Muscle layer of colon (tissue), 2 donors: ENCODE measurements around the gene EVA1C.
"Not testable (repeated sequence)": the region's sequence is repeated elsewhere in the genome, so short reads cannot be mapped to it uniquely, and the experiment has no call there.

Experiments
- H3K27ac ChIP-seq: one replicate; pipeline ENCODE4 v1.7.0; 2013; ENCODE audit warnings: low read depth, mild to moderate bottlenecking, low read length, moderate library complexity
- H3K27me3 ChIP-seq, 2 donors: one replicate each; pipeline ENCODE4 v1.7.0; 2013; ENCODE audit warnings: low read length in 2 of 2, mild to moderate bottlenecking in 2 of 2; ENCODE audit not compliant: insufficient read depth in 2 of 2, control insufficient read depth in 1 of 2
- H3K36me3 ChIP-seq: one replicate; pipeline ENCODE4 v1.7.0; 2013; ENCODE audit warnings: mild to moderate bottlenecking, low read length; ENCODE audit not compliant: insufficient read depth
- H3K4me1 ChIP-seq: one replicate; pipeline ENCODE4 v1.7.0; 2013; ENCODE audit warnings: mild to moderate bottlenecking, low read length; ENCODE audit not compliant: insufficient read depth
- H3K4me3 ChIP-seq, 2 donors: one replicate each; pipeline ENCODE4 v1.7.0; 2013; ENCODE audit warnings: low read length in 2 of 2, low read depth in 1 of 2, mild to moderate bottlenecking in 1 of 2, moderate library complexity in 1 of 2
- H3K9ac ChIP-seq: one replicate; pipeline ENCODE4 v1.7.0; 2013; ENCODE audit warnings: low read length
- H3K9me3 ChIP-seq: one replicate; pipeline ENCODE4 v1.7.0; 2013; ENCODE audit warnings: mild to moderate bottlenecking, low read length
- donor health status: abdominal sarcoma.
- donor health status: Adenocarcinoma of cecum.

The EVA1C gene

DNA sequence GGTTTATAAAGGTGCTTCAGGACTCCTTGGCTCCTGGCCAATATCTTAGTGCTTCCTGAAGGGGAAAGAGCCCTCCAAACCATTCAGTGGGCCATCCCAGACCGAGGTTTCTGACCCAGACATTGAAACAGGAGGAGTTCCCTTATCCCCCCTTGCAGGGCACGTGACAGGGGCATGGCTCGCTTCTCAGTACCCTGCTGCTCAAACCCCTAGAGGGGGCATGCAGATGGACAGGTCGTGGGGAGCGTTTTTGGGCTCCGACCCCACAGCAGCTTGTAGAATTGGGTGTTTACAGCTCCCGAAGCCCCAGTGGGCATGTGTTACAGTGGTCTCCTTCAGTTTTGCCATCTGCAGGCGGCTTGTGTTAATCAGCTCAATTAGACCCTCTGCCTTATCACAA, 39.7 kb downstream of the EVA1C start:
- H3K9ac ChIP-seq, H3K27me3 ChIP-seq, H3K4me3 ChIP-seq, H3K9me3 ChIP-seq, H3K27ac ChIP-seq, H3K36me3 ChIP-seq: not testable (repeated sequence)
- peaks cover 12% of the 10 kb centered on the region for H3K4me1 ChIP-seq

DNA sequence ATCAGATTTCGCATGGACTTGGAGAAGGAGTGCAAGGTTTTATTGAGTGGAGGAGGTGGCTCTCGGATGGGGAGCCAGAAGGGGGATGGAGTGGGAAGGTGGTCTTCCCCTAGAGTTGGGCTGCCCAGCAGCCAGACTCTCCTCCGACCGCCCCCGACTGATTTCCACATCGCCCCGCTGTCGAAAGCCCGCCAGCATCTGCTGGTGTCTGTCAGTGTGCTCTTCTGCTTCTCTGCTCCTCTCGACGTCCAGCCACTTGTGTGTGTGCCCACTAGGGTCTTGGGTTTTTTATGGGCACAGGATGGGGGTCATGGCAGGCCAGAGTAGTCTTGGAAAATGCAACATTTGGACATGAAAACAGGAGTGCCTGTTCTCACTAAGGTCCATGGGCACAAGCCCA, 40.1 kb downstream of the EVA1C start:
- Histone ChIP-seq H3K9me3 (no peaks in the 10 kb centered on the region), H3K36me3 (no peaks in the 10 kb centered on the region), H3K27me3 (no peaks in the 10 kb centered on the region), H3K4me3 (no peak overlapping the region), H3K4me1 (peaks cover 16% of the 10 kb centered on the region), H3K27ac (no peak overlapping the region), H3K9ac (no peak overlapping the region)

DNA sequence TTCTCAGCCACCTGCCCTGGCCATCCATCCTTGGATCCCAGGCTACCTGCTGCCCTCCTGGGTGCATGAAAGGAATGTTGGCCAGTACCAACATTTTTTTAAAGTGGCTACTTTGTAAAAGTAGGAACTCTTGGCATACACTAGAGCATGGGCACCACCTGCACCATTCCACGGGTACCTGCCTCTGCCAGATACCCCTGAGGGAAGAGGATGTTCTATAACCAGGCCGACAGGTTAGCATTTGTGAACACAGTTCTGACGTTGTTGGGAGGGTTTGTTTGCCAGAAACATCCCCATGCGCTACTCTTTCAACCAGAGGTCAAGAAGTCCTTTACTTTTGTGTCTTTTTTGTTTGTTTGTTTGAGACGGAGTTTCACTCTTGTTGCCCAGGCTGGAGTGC, 43.0 kb downstream of the EVA1C start:
- Histone ChIP-seq H3K9ac (no peak overlapping the region), H3K36me3 (no peaks in the 10 kb centered on the region), H3K4me1 (peaks cover 20% of the 10 kb centered on the region), H3K4me3 (no peak overlapping the region), H3K9me3 (no peaks in the 10 kb centered on the region), H3K27ac (no peak overlapping the region), H3K27me3 (no peaks in the 10 kb centered on the region)

DNA sequence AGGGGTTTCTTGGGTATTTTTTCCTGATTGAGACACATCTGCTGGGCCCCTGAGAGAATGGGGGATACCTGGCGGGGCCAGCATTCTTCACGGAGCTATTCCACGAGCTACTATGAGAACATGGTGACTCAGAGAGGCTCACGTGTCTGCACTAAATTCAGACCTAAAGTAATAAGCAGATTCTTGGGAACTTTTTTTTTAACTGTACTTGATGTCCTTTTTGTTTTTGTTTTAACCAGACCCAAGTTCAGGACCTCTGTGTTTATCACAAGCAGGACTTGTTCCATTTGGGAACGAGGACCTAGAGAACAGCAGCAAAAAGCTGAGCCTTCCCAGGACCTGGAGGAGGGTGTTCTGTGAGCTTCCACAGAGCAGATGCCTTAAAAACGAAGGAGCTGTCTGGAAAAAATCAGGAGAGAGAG, 44.0 kb downstream of the EVA1C start:
- H3K9me3 ChIP-seq = no peaks in the 10 kb centered on the region
- no peak overlapping the region for H3K9ac ChIP-seq
- peaks cover 8% of the 10 kb centered on the region for H3K36me3 ChIP-seq
- no peak overlapping the region for H3K4me3 ChIP-seq
- no peaks in the 10 kb centered on the region for H3K27me3 ChIP-seq
- H3K4me1 ChIP-seq = peaks cover 20% of the 10 kb centered on the region
- H3K27ac ChIP-seq = no peak overlapping the region

DNA sequence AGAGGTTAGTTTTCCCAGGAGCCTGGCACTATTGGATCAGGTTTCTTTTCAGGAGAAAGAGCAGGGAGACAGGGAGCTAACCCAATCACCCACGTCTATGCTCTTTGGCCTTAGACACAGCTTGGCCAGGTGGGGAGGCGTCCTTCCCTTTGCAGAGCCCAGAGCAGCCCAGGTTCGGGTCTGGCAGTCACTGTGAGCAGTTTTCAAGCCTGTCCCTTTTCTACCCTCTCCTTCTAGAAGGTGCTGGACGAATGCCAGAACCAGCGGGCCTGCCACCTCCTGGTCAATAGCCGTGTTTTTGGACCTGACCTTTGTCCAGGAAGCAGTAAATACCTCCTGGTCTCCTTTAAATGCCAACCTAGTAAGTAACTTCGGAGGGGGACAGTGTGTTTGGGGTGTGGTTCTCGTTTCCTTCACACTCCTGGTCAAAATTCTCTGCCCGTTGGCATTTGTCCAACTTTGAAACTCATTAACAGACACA, 44.9 kb downstream of the EVA1C start:
- Histone ChIP-seq H3K9me3 (no peaks in the 10 kb centered on the region), H3K9ac (no peak overlapping the region), H3K4me3 (no peak overlapping the region), H3K27me3 (no peaks in the 10 kb centered on the region), H3K4me1 (peaks cover 20% of the 10 kb centered on the region), H3K27ac (peak overlapping the region; percentile 63), H3K36me3 (peaks cover 13% of the 10 kb centered on the region)

DNA sequence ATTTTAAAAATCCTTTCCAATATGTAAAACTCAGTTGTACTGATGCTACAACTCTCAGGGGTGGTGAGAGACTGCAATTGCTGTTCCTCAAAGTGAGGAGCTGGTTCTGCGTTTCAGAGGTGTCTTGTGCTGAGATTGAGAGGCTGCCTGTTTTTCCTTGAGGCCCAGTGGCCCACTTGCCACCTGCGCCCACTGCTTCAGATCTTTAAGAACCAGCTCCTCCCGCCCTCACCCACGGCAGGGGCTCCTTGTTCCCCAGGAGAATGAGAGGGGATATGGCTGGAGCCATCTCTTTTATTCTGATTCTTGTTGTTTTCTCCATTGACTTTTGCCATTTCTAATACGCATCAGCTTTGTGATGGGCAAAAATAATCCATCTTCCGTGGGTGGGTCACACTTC, 45.5 kb downstream of the EVA1C start:
- Histone ChIP-seq H3K27ac (no peak overlapping the region), H3K4me1 (peaks cover 20% of the 10 kb centered on the region), H3K4me3 (no peak overlapping the region), H3K9me3 (no peaks in the 10 kb centered on the region), H3K9ac (no peak overlapping the region), H3K36me3 (peaks cover 13% of the 10 kb centered on the region), H3K27me3 (no peaks in the 10 kb centered on the region)

DNA sequence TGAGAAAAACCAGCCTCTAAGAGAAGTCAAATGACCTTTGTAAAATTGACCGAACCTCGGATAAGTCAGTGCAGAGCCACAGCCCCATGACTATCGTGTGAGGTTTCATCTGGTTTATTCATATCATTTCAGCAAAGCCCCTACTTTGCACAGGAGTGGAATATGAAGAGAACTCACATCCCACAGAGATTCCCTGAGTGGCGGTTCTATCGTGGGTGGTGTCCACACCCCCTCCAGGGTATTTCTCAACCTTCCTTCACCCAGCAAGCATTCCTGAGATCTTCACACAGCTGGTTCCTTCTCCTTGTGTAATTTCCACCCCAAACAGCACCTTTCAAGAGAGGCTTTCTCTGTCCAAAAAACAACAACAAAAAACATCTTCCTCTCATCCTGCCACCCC, 47.5 kb downstream of the EVA1C start:
- Histone ChIP-seq H3K36me3 (peaks cover 13% of the 10 kb centered on the region), H3K9ac (no peak overlapping the region), H3K4me3 (no peak overlapping the region), H3K27ac (no peak overlapping the region), H3K27me3 (no peaks in the 10 kb centered on the region), H3K9me3 (no peaks in the 10 kb centered on the region), H3K4me1 (peaks cover 20% of the 10 kb centered on the region)

DNA sequence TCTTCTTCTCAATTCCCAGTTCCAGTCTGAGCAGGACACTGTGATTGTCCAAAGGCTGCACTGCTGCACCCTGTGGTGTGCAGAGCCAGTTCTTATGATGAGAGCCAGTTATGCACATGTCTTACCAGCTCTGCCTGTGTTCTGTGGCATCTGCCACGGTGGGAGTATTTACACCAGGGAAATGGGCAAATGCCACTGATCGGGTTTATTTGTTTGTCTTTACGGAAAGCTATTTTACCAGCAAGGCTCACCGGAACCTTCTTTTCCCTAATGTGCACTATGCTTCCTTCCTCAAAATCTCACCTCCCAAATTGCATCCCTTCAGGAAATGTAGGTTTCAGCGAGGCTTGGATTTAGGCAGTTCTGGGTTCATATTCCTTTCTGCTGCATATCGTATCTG, 49.0 kb downstream of the EVA1C start:
- Histone ChIP-seq H3K27me3 (no peaks in the 10 kb centered on the region), H3K4me1 (peaks cover 15% of the 10 kb centered on the region), H3K9me3 (no peaks in the 10 kb centered on the region), H3K9ac (no peak overlapping the region), H3K27ac (no peak overlapping the region), H3K36me3 (peaks cover 13% of the 10 kb centered on the region), H3K4me3 (no peak overlapping the region)

DNA sequence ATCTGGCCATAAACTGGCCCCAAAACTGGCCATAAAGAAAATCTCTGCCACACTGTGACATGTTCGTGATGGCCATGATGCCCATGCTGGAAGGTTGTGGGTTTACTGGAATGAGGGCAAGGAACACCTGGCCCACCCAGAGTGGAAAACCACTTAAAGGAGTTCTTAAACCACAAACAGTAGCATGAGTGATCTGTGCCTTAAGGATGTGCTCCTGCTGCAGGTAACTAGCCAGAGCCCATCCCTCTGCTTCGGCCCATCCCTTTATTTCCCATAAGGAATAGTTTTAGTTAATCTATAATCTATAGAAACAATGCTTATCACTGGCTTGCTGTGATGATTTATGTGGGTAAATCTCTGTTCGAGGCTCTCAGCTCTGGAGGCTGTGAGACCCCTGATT, 50.1 kb downstream of the EVA1C start:
- H3K27ac ChIP-seq, H3K9ac ChIP-seq, H3K9me3 ChIP-seq, H3K4me1 ChIP-seq, H3K4me3 ChIP-seq, H3K27me3 ChIP-seq: not testable (repeated sequence)
- H3K36me3 ChIP-seq = peaks cover 13% of the 10 kb centered on the region

DNA sequence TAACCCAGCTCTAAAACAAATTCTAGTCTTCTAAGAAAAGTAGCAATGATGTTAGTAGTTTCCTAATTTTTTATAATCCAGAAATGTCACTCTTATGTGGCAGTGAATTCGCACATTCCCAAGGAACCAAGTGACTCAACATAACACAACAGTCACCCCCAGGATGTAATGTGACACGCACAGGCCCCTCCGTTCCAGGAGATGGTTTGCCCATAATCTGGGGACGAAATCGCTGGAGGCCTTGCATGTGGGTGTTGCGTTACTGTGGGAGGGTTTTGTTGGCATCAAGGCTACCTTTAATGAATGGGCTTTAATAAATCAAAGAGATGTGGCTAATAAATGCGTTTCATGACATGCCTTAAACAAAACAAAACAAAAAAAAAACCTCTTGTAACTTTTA, 50.9 kb downstream of the EVA1C start:
- no peaks in the 10 kb centered on the region for H3K27me3 ChIP-seq
- no peaks in the 10 kb centered on the region for H3K4me1 ChIP-seq
- H3K4me3 ChIP-seq = no peak overlapping the region
- no peaks in the 10 kb centered on the region for H3K9me3 ChIP-seq
- no peak overlapping the region for H3K27ac ChIP-seq
- peaks cover 13% of the 10 kb centered on the region for H3K36me3 ChIP-seq
- H3K9ac ChIP-seq = no peak overlapping the region

DNA sequence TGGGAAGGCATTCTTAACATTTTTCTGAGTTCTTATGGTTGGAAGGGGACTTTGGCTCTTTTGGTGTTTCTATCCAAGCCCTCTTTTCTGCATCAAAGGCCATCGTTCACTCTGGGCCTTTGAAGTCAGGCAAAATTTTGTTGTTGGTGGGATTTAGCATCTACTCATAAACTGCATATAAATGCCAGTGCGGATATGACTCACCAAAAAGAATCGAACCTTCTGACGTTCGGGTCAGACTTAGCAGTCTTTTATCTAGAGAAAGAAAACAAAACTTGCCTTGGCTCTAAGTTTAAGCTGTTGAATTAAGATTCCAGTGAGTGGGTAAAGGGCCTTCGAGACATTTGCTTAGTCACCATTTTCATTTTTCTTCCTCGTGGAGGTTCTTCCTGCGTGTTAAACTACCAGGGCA, 51.4 kb downstream of the EVA1C start:
- Histone ChIP-seq H3K4me3 (no peak overlapping the region), H3K9ac (no peak overlapping the region), H3K36me3 (peaks cover 15% of the 10 kb centered on the region), H3K9me3 (no peaks in the 10 kb centered on the region), H3K27me3 (no peaks in the 10 kb centered on the region), H3K27ac (no peak overlapping the region), H3K4me1 (no peaks in the 10 kb centered on the region)

DNA sequence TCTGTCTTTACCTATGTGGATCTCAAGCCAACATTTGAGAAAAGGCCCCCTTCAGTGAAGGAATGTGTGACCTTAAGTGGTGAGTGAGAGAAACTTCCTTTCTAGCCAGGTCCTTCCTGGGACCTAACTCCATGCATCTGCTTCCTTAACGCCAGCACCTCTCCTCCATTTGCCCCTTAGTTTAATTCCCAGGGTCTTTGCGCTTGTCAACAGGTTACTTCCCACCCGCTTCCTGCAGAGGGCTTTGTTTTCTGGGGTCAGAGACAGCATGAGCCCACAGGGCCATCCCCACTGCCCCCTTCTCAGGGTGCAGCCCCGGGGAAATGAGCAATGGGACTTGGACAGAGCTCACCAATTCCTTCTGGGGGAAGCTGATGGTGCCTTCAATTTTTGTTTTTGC, 54.8 kb downstream of the EVA1C start:
- Histone ChIP-seq H3K4me3 (no peak overlapping the region), H3K27ac (no peak overlapping the region), H3K9me3 (no peaks in the 10 kb centered on the region), H3K36me3 (peaks cover 12% of the 10 kb centered on the region), H3K27me3 (no peaks in the 10 kb centered on the region), H3K9ac (no peak overlapping the region), H3K4me1 (no peaks in the 10 kb centered on the region)
